Thyroid gland (tissue), 4 donors: ENCODE measurements around the gene PFAS.

Experiments used
- CTCF ChIP-seq, 6 experiments: fragments of 200-600 bp in 3 of 6; fragments of 450-650 bp in 3 of 6; sonication (generic) in 3 of 6; IDR thresholded peaks; one replicate each; pipeline ENCODE4 v1.5.1; 2016 to 2019; ENCODE audit warnings: antibody characterized with exemption in 6 of 6, mild to moderate bottlenecking in 2 of 6, inconsistent platforms in 1 of 6, moderate library complexity in 1 of 6
- POLR2A ChIP-seq, 2 donors: fragments of 450-650 bp; IDR thresholded peaks; one replicate each; pipeline ENCODE4 v1.6.1; 2017; ENCODE audit warnings: antibody characterized with exemption in 2 of 2, mild to moderate bottlenecking in 2 of 2, moderate library complexity in 1 of 2

- no peak for TF ChIP-seq POLR2A (IDR thresholded peaks at IDR 0.05)
- no peak for TF ChIP-seq CTCF (IDR thresholded peaks at IDR 0.05)
These were observed 17.4 kb upstream of the PFAS start for GRCh38 chr17:8231701-8232100.
